B cell (primary cell): ENCODE measurements around the gene ITFG1. TPM values are rescaled to one million over a fixed set of nuclear protein-coding genes. Genes with fewer than 3 reads are reported as not detected.

Source experiments
- ATAC-seq: fragments of 200-7000 bp; cut with Tn5 transposase; one replicate; pipeline ENCODE4 v1.10.0; 2021; ENCODE audit warnings: low read depth, mild to moderate bottlenecking, moderate number of reproducible peaks, moderate library complexity
- CTCF ChIA-PET: fragments of 350-600 bp; sonication (Branson Sonifier 250); formaldehyde crosslinking; loops from one replicate; lab custom pipeline; 2021; ENCODE audit warnings: antibody characterized with exemption, inconsistent platforms; lab: Charles Lee
- POLR2A ChIA-PET: fragments of 350-600 bp; sonication (Branson Sonifier 250); formaldehyde crosslinking; loops from one replicate; lab custom pipeline; 2021; ENCODE audit warnings: antibody characterized with exemption; lab: Charles Lee
- DNase-seq: peaks from one replicate; pipeline ENCODE4 v3.0.0; 2013
- H2AFZ ChIP-seq: 2 replicates; pipeline ENCODE4 v1.6.1; 2012; ENCODE audit warnings: mild to moderate bottlenecking, low read depth, low read length; ENCODE audit not compliant: insufficient read depth, poor library complexity, severe bottlenecking
- H3K27ac ChIP-seq, 2 donors: 1 replicate in 1 of 2; 2 replicates in 1 of 2; pipeline ENCODE4 v1.5.1; 2012 to 2013; ENCODE audit warnings: low read length in 2 of 2, mild to moderate bottlenecking in 2 of 2, moderate library complexity in 1 of 2
- H3K27me3 ChIP-seq, 4 experiments: fragments of 200-600 bp in 1 of 4; sonication (generic) in 1 of 4; replicated peaks in 1 of 4; 1 replicate in 2 of 4; 2 replicates in 2 of 4; pipeline versions ENCODE4 v1.6.1 to v1.7.0; 2013 to 2016; ENCODE audit warnings: low read length in 3 of 4, mild to moderate bottlenecking in 2 of 4, mixed read lengths in 1 of 4, moderate library complexity in 1 of 4; ENCODE audit not compliant: insufficient read depth in 4 of 4, control insufficient read depth in 3 of 4; ENCODE audit errors: control extremely low read depth in 1 of 4
- H3K36me3 ChIP-seq, 2 experiments: replicated peaks in 1 of 2; 1 replicate in 1 of 2; 2 replicates in 1 of 2; pipeline versions ENCODE4 v1.6.1 to v1.7.1; 2013; ENCODE audit warnings: low read length in 1 of 2; ENCODE audit not compliant: insufficient read depth in 2 of 2, control insufficient read depth in 1 of 2; ENCODE audit errors: control extremely low read depth in 1 of 2, extremely low read depth in 1 of 2
- H3K4me1 ChIP-seq, 2 donors: fragments of 200-600 bp in 1 of 2; sonication (generic) in 1 of 2; 1 replicate in 1 of 2; 2 replicates in 1 of 2; pipeline versions ENCODE4 v1.5.1 to v1.6.1; 2013 to 2017; ENCODE audit warnings: low read length in 2 of 2; ENCODE audit not compliant: control insufficient read depth in 2 of 2, insufficient read depth in 2 of 2
- H3K4me2 ChIP-seq: replicated peaks from 2 replicates; pipeline ENCODE3; 2012; ENCODE audit warnings: mild to moderate bottlenecking, low read depth, low read length; ENCODE audit not compliant: poor library complexity, severe bottlenecking
- H3K4me3 ChIP-seq, 5 experiments: fragments of 200-600 bp in 1 of 5; sonication (generic) in 1 of 5; 1 replicate in 3 of 5; 2 replicates in 2 of 5; pipeline versions ENCODE4 v1.5.1 to v1.7.0; 2011 to 2016; ENCODE audit warnings: low read length in 4 of 5, mild to moderate bottlenecking in 4 of 5, low read depth in 2 of 5, control low read depth in 1 of 5, moderate library complexity in 1 of 5; ENCODE audit not compliant: insufficient read depth in 1 of 5; ENCODE audit errors: control extremely low read depth in 1 of 5, extremely low read depth in 1 of 5
- H3K79me2 ChIP-seq: fragments of 200-600 bp; sonication (generic); one replicate; pipeline ENCODE4 v1.6.0; 2016; ENCODE audit warnings: low read length; ENCODE audit not compliant: control insufficient read depth, insufficient read depth
- H3K9ac ChIP-seq: fragments of 200-600 bp; sonication (generic); 2 replicates; pipeline ENCODE4 v1.6.1; 2017; ENCODE audit warnings: mild to moderate bottlenecking, low read length, moderate library complexity
- H3K9me3 ChIP-seq, 3 donors: one replicate each; pipeline versions ENCODE4 v1.6.1 to v1.7.1; 2013; ENCODE audit warnings: low read length in 2 of 3; ENCODE audit not compliant: control insufficient read depth in 2 of 3, insufficient read depth in 1 of 3; ENCODE audit errors: control extremely low read depth in 1 of 3
- H4K20me1 ChIP-seq: 2 replicates; pipeline ENCODE4 v1.6.0; 2012; ENCODE audit warnings: mild to moderate bottlenecking, low read length; ENCODE audit not compliant: insufficient read depth, control insufficient read depth, poor library complexity, severe bottlenecking
- H3K27ac Mint-ChIP-seq: one replicate; pipeline ENCODE4 v1.8.0; 2021; ENCODE audit warnings: mixed read lengths
- H3K27me3 Mint-ChIP-seq: one replicate; pipeline ENCODE4 v1.8.0; 2021; ENCODE audit warnings: mixed read lengths
- H3K4me1 Mint-ChIP-seq: one replicate; pipeline ENCODE4 v1.8.0; 2021; ENCODE audit warnings: mixed read lengths
- H3K4me3 Mint-ChIP-seq: one replicate; pipeline ENCODE4 v1.8.0; 2021; ENCODE audit warnings: mixed read lengths
- H3K9me3 Mint-ChIP-seq: one replicate; pipeline ENCODE4 v1.8.0; 2022; ENCODE audit warnings: mixed read lengths; ENCODE audit not compliant: insufficient read depth
- CTCF ChIP-seq: fragments of 200-600 bp; IDR thresholded peaks from one replicate; pipeline ENCODE4 v1.8.0; 2022; ENCODE audit warnings: antibody characterized with exemption, mild to moderate bottlenecking
- EZH2 ChIP-seq: IDR thresholded peaks from 2 replicates; pipeline ENCODE4 v1.6.1; 2012; ENCODE audit warnings: borderline replicate concordance, low read depth, mild to moderate bottlenecking, moderate library complexity, low read length; ENCODE audit not compliant: insufficient read depth, poor library complexity, severe bottlenecking
- WGBS: methylation state at CpG from one replicate; pipeline ENCODE4 v1.1.5; 2013; ENCODE audit warnings: missing lambda C conversion rate; ENCODE audit not compliant: insufficient coverage; 5-methylcytosine and 5-hydroxymethylcytosine counted together
- intact Hi-C: fragments of 100-400 bp; cut with micrococcal nuclease; formaldehyde crosslinking; loops from one replicate; pipeline ENCODE4 v1.10.0; 2022
- polyA plus RNA-seq: library from polyadenylated mRNA; depleted of rRNA; stranded (reverse); fragments of >200 nt; gene quantifications from 2 replicates; pipeline ENCODE4 v1.2.3, GENCODE V29; 2012
- total RNA-seq, 2 donors: library from RNA; stranded (reverse); fragments of 120-200 nt in 1 of 2; gene quantifications; 1 replicate in 1 of 2; 2 replicates in 1 of 2; pipeline versions ENCODE4 v1.2.3 to v1.2.4, GENCODE V29; 2013 to 2022

The ITFG1 gene
- total and polyA plus RNA-seq, 2 donors (not counting 1 experiment from before 2014, with no cell fraction given) = 9.7 to 40.4 TPM

GRCh38 chr16:47492036-47492427, 31.2 kb upstream of the ITFG1 start:
- Histone ChIP-seq H3K4me2 (peak overlapping the region; percentile 86), H3K9ac (peak overlapping the region; percentile 61), H3K36me3 (peaks cover 7 to 8% of the 10 kb centered on the region in 2 experiments), H2AFZ (peak overlapping the region; percentile 66), H3K9me3 (peaks cover 8 to 24% (median 17%) of the 10 kb centered on the region in 3 donors), H3K27me3 (no peaks in the 10 kb centered on the region), H3K4me1 (peaks cover 37 to 40% of the 10 kb centered on the region in 2 donors), H4K20me1 (no peaks in the 10 kb centered on the region), H3K4me3 (peak overlapping the region in 4 of 5 experiments; percentile 19 to 71 (median 42)), H3K27ac (peak overlapping the region; percentile 81 to 85), H3K79me2 (peaks cover 59% of the 10 kb centered on the region)
- ChIA-PET POLR2A (interaction anchor here (2.7 to 3.6 kb wide), 2 partner anchors 10 to 31 kb away, joined by 22 to 41 read pairs; partner anchors contain the start of genes ITFG1 and PHKB), CTCF (interaction anchor here (1.6 to 4.6 kb wide), 3 partner anchors 11 to 30 kb away, joined by 3 to 50 read pairs (median 29); partner anchors contain the start of genes ITFG1 and PHKB)
- intact Hi-C loops = loop anchor here (2.0 to 10.0 kb wide), 5 partner anchors 15 to 1120 kb away; partner anchors contain the start of genes DNAJA2, N4BP1 and NETO2
- Mint-ChIP-seq H3K27me3 (no peaks in the 10 kb centered on the region), H3K9me3 (peaks cover 2% of the 10 kb centered on the region), H3K4me1 (peaks cover 55% of the 10 kb centered on the region), H3K27ac (peak overlapping the region; percentile 98), H3K4me3 (peak overlapping the region; percentile 96)
- TF ChIP-seq EZH2 = no peak
- no peak for TF ChIP-seq CTCF
- whole genome bisulfite sequencing = 83% methylated on average over 1 of the region's 1 CpG
- ATAC-seq (no peak), DNase-seq (no peak)

- peak overlapping the region; percentile 81 to 85 for H3K27ac ChIP-seq
- peaks cover 8 to 26% (median 17%) of the 10 kb centered on the region in 3 donors for H3K9me3 ChIP-seq
- CTCF ChIA-PET = no interaction called here
Measured at GRCh38 chr16:47490471-47490870, 29.6 kb upstream of the ITFG1 start.

More at GRCh38 chr16:47490471-47490870, 29.6 kb upstream of the ITFG1 start:
- H3K4me3 Mint-ChIP-seq = no peak overlapping the region
- intact Hi-C loops = loop anchor here (5.0 to 10.0 kb wide), 3 partner anchors 346 to 1122 kb away; partner anchors contain the start of genes DNAJA2, N4BP1 and NETO2
- peaks cover 2% of the 10 kb centered on the region for H3K9me3 Mint-ChIP-seq
- H3K27me3 ChIP-seq = no peaks in the 10 kb centered on the region
- no peak overlapping the region for H3K4me3 ChIP-seq
- POLR2A ChIA-PET = interaction anchor here (0.7 kb wide), 1 partner anchor 28 kb away, joined by 5 read pairs; no protein-coding TSS in a partner anchor
- H3K79me2 ChIP-seq = peaks cover 56% of the 10 kb centered on the region
- H3K36me3 ChIP-seq = peaks cover 7% of the 10 kb centered on the region in 2 experiments
- TF ChIP-seq EZH2 = no peak
- TF ChIP-seq CTCF = no peak
- H3K4me1 ChIP-seq = peaks cover 35 to 37% of the 10 kb centered on the region in 2 donors
- no peak for ATAC-seq
- H2AFZ ChIP-seq = no peak overlapping the region
- H4K20me1 ChIP-seq = no peaks in the 10 kb centered on the region
- no peak overlapping the region for H3K4me2 ChIP-seq
- no peak for DNase-seq
- H3K4me1 Mint-ChIP-seq = peaks cover 47% of the 10 kb centered on the region
- H3K9ac ChIP-seq = peak overlapping the region; percentile 14
- H3K27ac Mint-ChIP-seq = peak overlapping the region; percentile 98
- H3K27me3 Mint-ChIP-seq = no peaks in the 10 kb centered on the region
